KOPT-K1 (cell line): ENCODE results near the gene SEMA7A.
"Not testable (repeated sequence)": the region's sequence is repeated elsewhere in the genome, so short reads cannot be mapped to it uniquely, and the experiment has no call there.

Experiments
- H3K27ac ChIP-seq: fragments of 200-600 bp; sonication (generic); 2 replicates; pipeline ENCODE4 v1.5.1; 2016; ENCODE audit warnings: antibody characterized with exemption, mild to moderate bottlenecking, low read depth, low read length; ENCODE audit not compliant: poor library complexity, severe bottlenecking
- H3K36me3 ChIP-seq: fragments of 200-600 bp; sonication (generic); 2 replicates; pipeline ENCODE4 v1.5.1; 2017; ENCODE audit warnings: antibody characterized with exemption, mild to moderate bottlenecking, low read length, moderate library complexity; ENCODE audit not compliant: insufficient read depth
- H3K9me3 ChIP-seq: fragments of 200-600 bp; sonication (generic); 2 replicates; pipeline ENCODE4 v1.5.1; 2017; ENCODE audit warnings: antibody characterized with exemption, low read length, mild to moderate bottlenecking; ENCODE audit not compliant: insufficient read depth, poor library complexity, severe bottlenecking

The SEMA7A gene

DNA sequence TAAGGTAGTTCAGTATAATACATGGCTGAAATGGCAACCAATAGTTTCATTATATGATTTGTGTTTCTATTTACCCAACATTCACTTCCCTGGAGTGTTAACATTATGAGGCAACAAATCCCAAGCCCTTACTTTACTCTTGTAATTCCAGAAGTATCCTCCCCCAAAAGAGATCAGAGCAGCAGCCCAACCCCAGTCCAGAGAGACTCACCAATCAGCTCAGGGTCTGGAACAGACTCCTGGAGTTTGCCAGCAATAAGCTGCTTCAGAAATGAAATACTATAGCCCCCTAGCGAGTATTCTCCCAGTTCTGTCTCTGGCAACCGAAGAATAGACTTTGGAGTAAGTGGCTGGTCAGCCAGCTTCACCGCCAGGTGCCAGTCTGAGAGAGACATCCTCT is 24.7 kb upstream of the SEMA7A start:
- peaks cover 29% of the 10 kb centered on the region for H3K36me3 ChIP-seq
- no peaks in the 10 kb centered on the region for H3K9me3 ChIP-seq
- no peak overlapping the region for H3K27ac ChIP-seq

DNA sequence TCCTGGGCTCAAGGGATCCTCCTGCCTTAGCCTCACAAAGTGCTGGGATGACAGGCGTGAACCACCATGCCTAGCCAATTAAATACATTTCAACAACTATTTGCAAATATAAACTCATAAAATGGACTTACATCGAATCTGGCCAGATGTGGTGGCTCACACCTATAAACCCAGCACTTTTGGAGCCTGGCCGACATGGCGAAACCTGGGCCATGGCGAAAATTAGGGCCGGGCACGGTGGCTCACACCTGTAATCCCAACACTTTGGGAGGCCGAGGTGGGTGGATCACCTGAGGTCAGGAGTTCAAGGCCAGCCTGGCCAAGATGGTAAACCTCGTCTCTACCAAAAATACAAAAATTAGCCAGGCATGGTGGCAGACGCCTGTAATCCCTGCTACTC is 23.3 kb upstream of the SEMA7A start:
- H3K36me3 ChIP-seq: peaks cover 41% of the 10 kb centered on the region
- H3K9me3 ChIP-seq, H3K27ac ChIP-seq: not testable (repeated sequence)

DNA sequence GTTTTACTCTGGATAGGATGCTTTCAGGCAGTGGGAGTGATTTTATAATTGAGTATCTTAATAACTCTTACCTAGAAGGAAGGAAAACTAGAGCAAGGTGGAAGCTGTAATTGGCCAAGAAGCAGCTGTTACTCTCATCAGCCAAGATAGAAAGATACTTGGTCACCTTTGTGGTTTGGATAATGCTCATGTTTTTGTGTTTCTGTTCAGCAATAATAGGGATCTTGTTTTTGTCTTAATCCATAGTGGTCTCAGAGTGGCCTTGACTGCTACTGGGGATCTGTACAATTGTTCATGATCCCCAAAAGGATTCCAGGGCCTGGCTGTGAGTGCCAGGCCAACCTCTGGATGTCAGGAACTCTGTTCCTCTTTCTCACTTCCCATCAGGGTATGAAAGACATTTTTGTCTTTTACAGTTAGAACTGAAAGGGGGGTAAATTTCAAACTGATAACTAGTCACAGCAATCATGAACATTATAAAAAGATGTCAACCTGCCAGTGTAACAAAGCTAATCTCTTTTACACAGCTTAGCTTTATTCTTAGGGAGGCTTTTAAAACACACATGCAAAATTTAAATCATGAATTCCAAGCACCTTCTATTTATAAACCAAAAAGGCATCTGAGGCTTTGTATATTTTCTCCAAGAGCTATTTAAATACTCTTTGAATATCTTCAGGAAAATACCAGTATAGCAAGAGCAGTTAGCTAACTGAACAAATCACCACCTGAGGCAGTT is 21.2 kb upstream of the SEMA7A start:
- Histone ChIP-seq H3K27ac (peak overlapping the region; percentile 47), H3K9me3 (no peaks in the 10 kb centered on the region), H3K36me3 (peaks cover 61% of the 10 kb centered on the region)

DNA sequence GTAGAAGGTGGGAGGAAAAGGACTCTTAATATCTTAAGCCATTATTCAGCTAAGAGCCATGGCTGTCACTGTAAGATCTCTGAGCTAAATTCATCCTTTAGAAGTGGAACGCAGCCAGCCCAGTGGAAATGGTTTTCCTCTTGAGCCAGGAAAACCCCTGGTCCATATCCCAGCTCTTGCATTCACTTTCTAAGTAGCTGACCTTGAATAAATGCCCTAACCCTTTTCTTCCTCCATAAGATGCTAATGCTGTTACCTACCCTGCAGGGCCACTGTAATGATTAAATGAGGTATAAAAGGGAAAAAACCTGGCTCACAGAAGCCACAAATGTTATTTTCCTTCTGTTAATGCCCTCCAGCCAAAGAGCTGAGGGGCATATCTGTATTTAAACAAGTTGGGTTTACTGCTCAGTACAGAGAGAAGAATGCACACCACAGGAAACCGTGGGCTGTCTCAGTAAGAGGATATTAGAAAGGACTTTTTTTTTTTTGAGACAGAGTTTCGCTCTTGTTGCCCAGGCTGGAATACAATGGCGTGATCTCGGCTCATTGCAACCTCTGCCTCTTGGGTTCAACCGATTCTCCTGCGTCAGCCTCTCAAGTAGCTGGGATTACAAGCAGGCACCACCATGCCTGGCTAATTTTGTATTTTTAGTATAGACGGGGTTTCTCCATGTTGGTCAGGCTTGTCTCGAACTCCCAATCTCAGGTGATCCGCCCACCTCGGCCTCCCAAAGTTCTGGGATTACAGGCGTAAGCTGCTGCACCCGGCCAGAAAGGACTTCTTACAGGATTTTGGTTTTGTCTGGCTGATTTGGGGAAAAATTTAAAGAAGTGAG is 20.4 kb upstream of the SEMA7A start:
- Histone ChIP-seq H3K9me3 (no peaks in the 10 kb centered on the region), H3K27ac (peak overlapping the region; percentile 47), H3K36me3 (peaks cover 69% of the 10 kb centered on the region)

DNA sequence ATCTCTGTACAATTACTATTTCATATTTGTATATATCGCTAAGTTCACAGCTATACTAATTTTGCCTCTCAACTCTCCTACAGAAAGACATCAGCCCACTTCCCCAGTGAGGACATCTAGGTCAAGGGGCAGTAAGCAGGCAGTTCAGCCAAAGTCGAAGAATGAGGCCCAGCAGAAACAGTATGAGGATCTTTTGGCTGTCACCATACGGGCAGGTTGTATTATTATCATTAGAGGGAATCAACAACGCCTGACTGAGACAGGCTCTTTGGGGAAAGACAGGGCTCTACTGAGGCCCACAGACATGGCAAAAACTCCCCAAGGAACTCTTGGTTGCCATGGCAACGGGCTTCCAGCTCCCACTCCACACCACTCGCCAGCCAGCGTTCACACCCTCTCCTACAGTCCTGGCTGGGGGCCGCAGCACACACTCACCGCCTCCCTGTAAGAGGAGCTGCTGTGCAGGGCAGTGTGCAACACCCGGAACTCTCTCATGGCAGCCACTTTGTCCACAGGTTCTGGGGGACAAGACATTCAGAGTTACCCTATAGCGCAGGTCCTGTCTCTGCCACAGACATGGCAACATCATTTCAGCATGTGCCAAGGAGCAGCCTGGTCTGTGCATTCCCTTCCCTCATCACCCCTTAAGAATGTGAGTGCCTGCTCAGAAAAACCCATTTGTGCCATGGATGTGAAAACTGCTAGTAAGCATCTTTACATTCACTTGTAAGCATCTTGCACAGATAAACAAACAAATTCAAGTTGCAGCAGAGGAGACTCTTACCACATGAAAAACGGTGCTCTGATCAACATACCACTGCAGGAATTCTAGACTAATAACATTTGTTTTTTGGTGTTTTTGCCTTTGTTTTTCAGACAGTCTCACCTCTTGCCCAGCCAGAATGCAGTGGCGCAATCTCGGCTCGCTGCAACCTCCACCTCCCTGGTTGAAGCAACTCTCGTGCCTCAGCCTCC is 18.4 kb upstream of the SEMA7A start:
- Histone ChIP-seq H3K9me3 (no peaks in the 10 kb centered on the region), H3K27ac (no peak overlapping the region), H3K36me3 (peaks cover 85% of the 10 kb centered on the region)

DNA sequence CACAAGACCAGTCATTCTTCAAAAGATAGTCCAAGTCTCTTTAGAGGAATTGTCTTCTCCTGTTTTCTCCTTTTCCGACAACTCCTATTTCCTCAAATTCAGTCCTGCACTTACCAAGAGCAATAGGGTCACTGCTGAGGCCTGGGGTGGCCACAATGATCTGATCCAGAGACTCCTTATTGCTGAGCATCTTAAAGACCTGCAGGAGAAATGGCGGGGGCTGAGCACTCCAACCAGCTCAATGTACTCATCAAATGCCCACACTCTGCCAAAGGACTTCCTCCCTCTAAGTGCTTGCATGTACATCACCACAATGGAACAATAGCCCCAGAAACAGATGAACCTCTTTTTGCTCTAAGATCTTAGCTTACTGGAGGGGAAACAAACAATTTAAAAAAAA is 17.6 kb upstream of the SEMA7A start:
- H3K27ac ChIP-seq: no peak overlapping the region
- H3K36me3 ChIP-seq: peaks cover 85% of the 10 kb centered on the region
- H3K9me3 ChIP-seq: no peaks in the 10 kb centered on the region

DNA sequence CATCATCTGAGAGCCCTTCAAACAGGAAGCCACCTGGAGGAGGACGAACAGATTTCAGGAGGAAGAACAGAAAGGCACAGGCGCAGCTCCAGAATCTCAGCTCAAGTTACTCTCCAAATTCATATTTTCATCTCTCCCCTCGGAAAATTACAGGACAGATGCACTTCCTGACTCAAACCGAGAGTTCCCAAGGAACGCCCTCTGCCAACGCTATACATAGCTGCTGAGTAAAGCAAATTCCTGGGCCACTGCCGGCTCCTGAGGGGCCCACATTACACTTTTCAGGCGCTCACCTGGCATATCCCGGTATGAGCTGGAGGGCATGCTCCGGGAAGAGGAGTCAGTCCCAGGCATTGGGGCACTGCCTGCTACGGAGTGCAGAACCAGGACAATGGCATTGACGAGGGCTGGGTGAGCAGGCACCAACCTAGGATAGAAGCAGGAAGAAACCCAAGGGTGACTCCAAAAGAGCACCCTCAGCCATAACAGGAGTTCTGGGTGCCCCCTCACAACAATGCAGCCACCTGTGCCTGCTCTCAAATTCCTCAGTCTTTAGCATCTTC is 16.0 kb upstream of the SEMA7A start:
- no peaks in the 10 kb centered on the region for H3K9me3 ChIP-seq
- H3K27ac ChIP-seq: no peak overlapping the region
- H3K36me3 ChIP-seq: peaks cover 88% of the 10 kb centered on the region

DNA sequence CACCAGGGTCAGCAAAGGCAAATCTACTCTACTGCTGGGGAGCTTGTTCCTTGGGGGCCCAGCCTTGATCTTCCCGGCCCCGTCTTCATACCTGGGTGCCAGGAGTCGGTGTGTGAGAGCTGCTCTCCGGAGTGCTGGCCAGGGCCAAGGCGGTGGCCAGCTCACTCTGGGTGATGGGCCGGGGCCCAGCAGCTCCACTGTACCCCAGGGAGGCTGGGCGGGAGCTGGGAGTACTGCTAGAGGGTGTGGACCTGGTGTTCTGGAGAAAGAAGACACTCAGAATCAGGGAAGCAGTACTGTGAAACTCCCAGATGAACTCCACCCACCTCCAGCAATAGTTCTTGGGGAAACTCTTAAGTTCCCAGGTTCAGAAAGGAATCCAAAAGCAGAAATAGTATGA is 15.3 kb upstream of the SEMA7A start:
- Histone ChIP-seq H3K36me3 (peaks cover 89% of the 10 kb centered on the region), H3K9me3 (no peaks in the 10 kb centered on the region), H3K27ac (no peak overlapping the region)

DNA sequence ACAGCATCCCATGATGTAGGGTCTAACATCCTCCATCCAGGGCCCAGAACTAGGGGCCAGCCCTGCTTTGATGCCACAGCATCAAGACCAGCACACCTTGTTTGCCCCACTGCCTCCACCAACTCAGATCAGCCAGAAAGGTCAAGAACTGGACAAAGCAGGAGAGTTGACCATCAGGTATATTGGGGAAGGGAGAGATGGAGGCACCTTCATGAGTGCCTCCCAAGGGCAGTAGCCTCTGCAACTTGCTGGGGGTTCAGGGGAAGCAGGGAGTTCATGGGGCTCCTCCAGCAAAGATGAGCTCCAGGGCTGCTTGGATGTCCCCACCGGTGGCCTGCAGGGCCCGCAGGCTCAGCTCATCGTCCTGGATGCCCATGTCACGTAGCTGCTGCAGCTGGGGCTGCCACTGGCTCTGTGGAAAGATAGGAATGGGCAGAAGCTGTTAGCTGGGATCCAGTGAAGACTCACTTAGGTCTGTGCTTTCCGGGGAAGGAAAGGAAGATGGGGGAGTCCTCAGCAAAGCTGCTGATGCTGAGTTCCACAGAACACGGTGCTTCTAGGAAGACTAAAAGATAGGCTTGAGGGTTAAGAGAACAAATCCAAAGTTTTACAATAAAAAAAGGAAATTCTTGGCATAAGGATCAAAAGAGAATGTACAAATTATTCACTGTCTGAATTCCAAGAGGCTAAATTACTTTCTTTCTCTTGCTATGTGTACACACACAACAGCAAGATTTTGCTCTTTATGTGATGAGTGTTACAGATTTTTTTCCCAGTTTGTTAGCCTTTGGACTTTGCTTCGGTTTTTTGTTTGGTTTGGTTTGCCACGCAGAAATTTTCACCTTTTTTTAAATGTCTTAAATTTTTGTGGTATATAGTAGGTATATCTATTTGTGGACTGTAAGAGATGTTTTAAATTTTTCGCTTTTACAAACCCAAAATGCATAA is 12.3 kb upstream of the SEMA7A start:
- Histone ChIP-seq H3K27ac (no peak overlapping the region), H3K36me3 (peaks cover 68% of the 10 kb centered on the region), H3K9me3 (no peaks in the 10 kb centered on the region)

DNA sequence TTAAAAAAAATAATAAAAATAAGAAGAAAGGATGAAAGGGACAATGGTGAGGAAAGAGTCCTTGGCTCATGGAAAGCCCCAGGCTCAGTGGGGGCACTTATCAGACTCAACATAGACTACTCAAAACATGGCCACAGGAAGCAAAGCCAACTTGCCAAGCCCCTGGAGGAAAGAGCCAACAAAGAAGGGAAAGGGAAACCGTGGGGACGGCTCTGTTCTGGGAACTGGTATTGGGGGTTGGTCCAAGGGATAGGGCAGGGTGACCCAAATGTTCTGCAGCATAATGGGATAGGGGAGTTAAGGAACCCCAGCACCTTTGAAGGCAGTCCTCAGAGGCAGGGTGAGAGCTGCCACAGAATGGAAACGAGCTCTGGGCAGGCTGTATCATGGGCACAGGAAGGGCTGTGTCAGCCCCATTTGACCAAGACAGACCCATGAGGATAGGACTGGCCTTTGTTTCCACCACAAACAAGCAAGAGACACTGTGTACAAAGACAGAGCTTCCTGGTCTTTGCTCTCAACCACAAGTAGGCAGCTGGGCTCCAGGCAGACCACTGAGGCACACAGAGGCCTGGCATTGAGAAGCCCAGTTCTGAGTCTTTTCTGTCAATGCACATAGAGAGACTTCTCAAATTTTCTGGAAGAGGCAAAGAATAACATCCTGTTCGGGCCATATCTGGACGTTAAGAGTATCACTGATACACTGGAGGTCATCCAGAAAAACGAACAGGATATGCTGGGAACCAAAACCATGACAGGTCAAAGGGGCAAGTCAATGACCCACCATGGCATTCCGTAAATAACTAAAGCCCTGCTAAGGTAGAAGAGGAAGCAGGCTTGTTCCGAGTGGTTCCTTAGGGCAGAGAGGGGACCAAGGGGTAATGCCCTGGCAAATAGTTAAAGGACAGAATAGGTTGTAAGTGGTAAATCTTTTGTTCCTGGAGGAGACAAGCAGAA is 10.6 kb upstream of the SEMA7A start:
- no peaks in the 10 kb centered on the region for H3K9me3 ChIP-seq
- no peak overlapping the region for H3K27ac ChIP-seq
- peaks cover 51% of the 10 kb centered on the region for H3K36me3 ChIP-seq

DNA sequence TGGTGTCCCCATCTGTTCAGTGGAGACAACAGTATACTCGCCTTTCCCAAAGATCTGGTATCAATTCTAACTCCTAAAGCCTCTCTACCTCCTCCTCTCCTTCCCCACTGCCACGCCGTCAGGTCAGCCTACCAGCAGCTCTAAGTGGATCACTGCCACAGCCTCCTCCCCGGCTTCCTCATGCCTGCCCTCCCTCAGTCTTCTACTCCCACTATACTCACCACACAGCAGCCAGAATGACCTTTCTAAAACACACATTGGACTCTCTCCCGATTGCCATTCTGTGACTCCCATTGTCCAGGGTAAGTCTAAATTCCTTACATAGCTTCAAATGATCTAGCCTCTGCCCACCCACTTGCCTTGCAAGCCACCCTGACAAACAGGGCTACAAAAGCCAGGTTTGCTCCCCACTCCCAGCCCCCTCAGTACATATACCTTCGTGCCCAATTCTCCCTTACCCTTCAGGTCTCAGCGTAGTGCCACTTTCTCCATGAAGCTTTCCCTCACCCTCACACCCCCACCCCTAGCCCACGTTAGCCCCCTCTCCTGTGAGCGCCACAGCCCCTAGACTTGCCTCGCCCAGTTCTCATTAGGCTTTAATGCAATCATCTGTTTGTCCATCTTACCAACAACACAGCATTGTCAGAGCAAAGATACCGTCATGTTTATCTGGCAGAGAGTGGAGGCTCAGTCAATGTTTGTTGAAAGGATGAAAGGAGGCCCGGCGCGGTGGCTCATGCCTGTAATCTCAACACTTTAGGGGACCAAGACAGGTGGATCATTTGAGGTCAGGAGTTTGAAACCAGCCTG is 9.5 kb upstream of the SEMA7A start:
- Histone ChIP-seq H3K9me3 (no peaks in the 10 kb centered on the region), H3K36me3 (peaks cover 40% of the 10 kb centered on the region), H3K27ac (no peak overlapping the region)

DNA sequence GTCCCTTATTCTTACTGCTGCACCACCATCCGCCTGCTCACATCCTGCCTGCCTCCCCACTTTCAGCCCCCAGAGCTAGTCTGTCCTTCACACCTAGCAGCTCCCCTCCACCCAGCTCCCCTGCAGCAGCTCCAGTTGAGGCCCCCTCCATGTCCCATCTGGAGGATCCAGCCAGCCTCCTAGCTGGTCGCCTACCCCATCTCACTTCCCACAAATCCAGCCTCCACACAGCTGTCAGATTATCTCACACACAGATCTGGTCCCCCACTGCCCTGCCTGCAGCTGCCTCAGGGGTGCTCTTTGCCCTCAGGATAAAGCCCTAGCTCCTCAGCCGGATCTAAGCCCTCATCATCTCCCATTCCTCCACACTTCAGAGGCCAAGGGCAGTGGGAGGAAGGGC is 8.8 kb upstream of the SEMA7A start:
- peaks cover 33% of the 10 kb centered on the region; the same call in 1 of the 2 replicates for H3K36me3 ChIP-seq
- no peak overlapping the region for H3K27ac ChIP-seq
- no peaks in the 10 kb centered on the region for H3K9me3 ChIP-seq
